Fibroblast of skin of left biceps (primary cell): Measurements from ENCODE around the gene NEDD4.
A peak's percentile ranks its signal among the peaks of the same experiment; 100 is the strongest.
"Not testable (repeated sequence)": the region's sequence is repeated elsewhere in the genome, so short reads cannot be mapped to it uniquely, and the experiment has no call there.

Source experiments
- DNase-seq, 2 experiments: peaks; one replicate each; pipeline ENCODE4 v3.0.0-alpha.2; 2013; ENCODE audit warnings: low read depth in 2 of 2

NEDD4 gene

GRCh38 chr15:55827204-55827603 is 166.2 kb downstream of the NEDD4 start:
- no peak for DNase-seq

- no peak for DNase-seq
These were observed 168.4 kb downstream of the NEDD4 start for GRCh38 chr15:55824857-55825613.

- DNase-seq = peak in 1 of 2 experiments; percentile 18
These were observed 169.6 kb downstream of the NEDD4 start for GRCh38 chr15:55823699-55824340.

- peak; percentile 96 for DNase-seq
These were observed 170.2 kb downstream of the NEDD4 start for GRCh38 chr15:55823191-55823670.

- not testable (repeated sequence) for DNase-seq
These were observed 171.7 kb downstream of the NEDD4 start for GRCh38 chr15:55821740-55822139.

GRCh38 chr15:55820043-55820442 is 173.4 kb downstream of the NEDD4 start:
- no peak for DNase-seq

GRCh38 chr15:55819397-55820034 is 173.9 kb downstream of the NEDD4 start:
- DNase-seq = no peak

- no peak for DNase-seq
These were observed 177.4 kb downstream of the NEDD4 start for GRCh38 chr15:55816017-55816416.

GRCh38 chr15:55802600-55803376 is 190.6 kb downstream of the NEDD4 start:
- DNase-seq = no peak

GRCh38 chr15:55800216-55800615 is 193.2 kb downstream of the NEDD4 start:
- no peak for DNase-seq

- DNase-seq = no peak
These were observed 193.9 kb downstream of the NEDD4 start for GRCh38 chr15:55799291-55800212.

GRCh38 chr15:55796321-55796965 is 197.0 kb downstream of the NEDD4 start:
- no peak for DNase-seq

GRCh38 chr15:55795031-55795430 is 198.4 kb downstream of the NEDD4 start:
- no peak for DNase-seq

GRCh38 chr15:55791551-55792400 is 201.6 kb downstream of the NEDD4 start:
- no peak for DNase-seq

GRCh38 chr15:55789066-55789660 is 204.2 kb downstream of the NEDD4 start:
- no peak for DNase-seq

GRCh38 chr15:55786341-55786740 is 207.1 kb downstream of the NEDD4 start:
- no peak for DNase-seq

- DNase-seq = not testable (repeated sequence)
These were observed 207.8 kb downstream of the NEDD4 start for GRCh38 chr15:55785593-55785992.

- no peak for DNase-seq
These were observed 209.1 kb downstream of the NEDD4 start for GRCh38 chr15:55784286-55784685.

GRCh38 chr15:55782901-55783300 is 210.5 kb downstream of the NEDD4 start:
- DNase-seq = no peak
